Measurements from ENCODE around the gene DACT2.
"Not testable (repeated sequence)": the region's sequence is repeated elsewhere in the genome, so short reads cannot be mapped to it uniquely, and the experiment has no call there.

The DACT2 gene

GRCh38 chr6:168319279-168320111 is at the start of gene DACT2:
Gene DACT2, minus strand, starts transcription at chr6:168319777. Its CDS starts 144 bp downstream, at chr6:168319633.
- DNase-seq: peak; percentile 61

- DNase-seq: no peak
Measured at GRCh38 chr6:168368936-168369335, 49.4 kb upstream of the DACT2 start.

GRCh38 chr6:168368066-168368820 is 48.7 kb upstream of the DACT2 start:
- DNase-seq: no peak

- no peak for DNase-seq
Measured at GRCh38 chr6:168367285-168367751, 47.7 kb upstream of the DACT2 start.

- DNase-seq: no peak
Measured at GRCh38 chr6:168366473-168366872, 46.9 kb upstream of the DACT2 start.

- DNase-seq: no peak
Measured at GRCh38 chr6:168365422-168366165, 46.0 kb upstream of the DACT2 start.

- DNase-seq: no peak
Measured at GRCh38 chr6:168364793-168365421, 45.3 kb upstream of the DACT2 start.

- DNase-seq: no peak
Measured at GRCh38 chr6:168363811-168364792, 44.5 kb upstream of the DACT2 start.

GRCh38 chr6:168363302-168363701 is 43.7 kb upstream of the DACT2 start:
- no peak for DNase-seq

GRCh38 chr6:168362276-168362990 is 42.9 kb upstream of the DACT2 start:
- DNase-seq: no peak

- no peak for DNase-seq
Measured at GRCh38 chr6:168361766-168362165, 42.2 kb upstream of the DACT2 start.

GRCh38 chr6:168359794-168360193 is 40.2 kb upstream of the DACT2 start:
- no peak for DNase-seq

- DNase-seq: no peak
Measured at GRCh38 chr6:168358842-168359420, 39.4 kb upstream of the DACT2 start.

GRCh38 chr6:168356872-168357271 is 37.3 kb upstream of the DACT2 start:
- not testable (repeated sequence) for DNase-seq

GRCh38 chr6:168355716-168356522 is 36.3 kb upstream of the DACT2 start:
- DNase-seq: peak; percentile 66

GRCh38 chr6:168354338-168354737 is 34.8 kb upstream of the DACT2 start:
- DNase-seq: no peak

GRCh38 chr6:168353041-168353440 is 33.5 kb upstream of the DACT2 start:
- DNase-seq: no peak

GRCh38 chr6:168352096-168352495 is 32.5 kb upstream of the DACT2 start:
- DNase-seq: no peak

- no peak for DNase-seq
Measured at GRCh38 chr6:168349718-168350210, 30.2 kb upstream of the DACT2 start.
